Lung (tissue), 12 donors: ENCODE data around the gene COL15A1. TPM values are rescaled to one million over a fixed set of nuclear protein-coding genes. Genes with fewer than 3 reads are reported as not detected.

Experiments used
- ATAC-seq: fragments of 200-7000 bp; cut with Tn5 transposase; one replicate; pipeline ENCODE4 v1.9.1; 2020; ENCODE audit warnings: moderate number of reproducible peaks; ENCODE audit not compliant: insufficient read depth, low FRiP score
- DNase-seq, 3 donors: peaks; one replicate each; pipeline ENCODE4 v3.0.0-alpha.2; 2013 to 2017
- H3K27ac ChIP-seq, 2 donors: one replicate each; pipeline ENCODE4 v1.5.1; 2013; ENCODE audit warnings: mild to moderate bottlenecking in 2 of 2, moderate library complexity in 2 of 2, control low read depth in 1 of 2, inconsistent platforms in 1 of 2, low read depth in 1 of 2, low read length in 1 of 2
- H3K27me3 ChIP-seq, 3 donors: one replicate each; pipeline ENCODE4 v1.5.1; 2013; ENCODE audit warnings: low read length in 2 of 3; ENCODE audit not compliant: control insufficient read depth in 3 of 3, insufficient read depth in 3 of 3
- H3K36me3 ChIP-seq, 4 donors: one replicate each; pipeline ENCODE4 v1.5.1; 2013; ENCODE audit warnings: low read length in 4 of 4, mild to moderate bottlenecking in 1 of 4, moderate library complexity in 1 of 4; ENCODE audit not compliant: control insufficient read depth in 4 of 4, insufficient read depth in 4 of 4
- H3K4me1 ChIP-seq, 5 donors: one replicate each; pipeline ENCODE4 v1.5.1; 2013; ENCODE audit warnings: low read length in 5 of 5, mild to moderate bottlenecking in 2 of 5, moderate library complexity in 1 of 5; ENCODE audit not compliant: control insufficient read depth in 5 of 5, insufficient read depth in 5 of 5
- H3K4me3 ChIP-seq: one replicate; pipeline ENCODE4 v1.5.1; 2013; ENCODE audit warnings: mild to moderate bottlenecking, control low read depth, moderate library complexity
- H3K9ac ChIP-seq, 2 donors: one replicate each; pipeline ENCODE4 v1.5.1; 2013; ENCODE audit warnings: low read length in 2 of 2, control low read depth in 1 of 2; ENCODE audit not compliant: insufficient read depth in 1 of 2
- H3K9me3 ChIP-seq, 4 donors: one replicate each; pipeline ENCODE4 v1.5.1; 2013; ENCODE audit warnings: low read length in 3 of 4, mild to moderate bottlenecking in 1 of 4, moderate library complexity in 1 of 4; ENCODE audit not compliant: control insufficient read depth in 4 of 4, insufficient read depth in 3 of 4
- WGBS, 2 donors: extraction: QIAGEN DNeasy Blood & Tissue Kit; methylation state at CpG; one replicate each; pipeline ENCODE4 v1.1.7; 2013; 5-methylcytosine and 5-hydroxymethylcytosine counted together
- polyA plus RNA-seq, 2 donors: library from polyadenylated mRNA; stranded (reverse); fragments of 200-250 nt; gene quantifications; one replicate each; pipeline ENCODE4 v1.2.1, GENCODE V29; 2013
- total RNA-seq, 2 donors: library from RNA; depleted of rRNA in 1 of 2; stranded (reverse); fragments of >200 nt in 1 of 2; gene quantifications; one replicate each; pipeline ENCODE4 v1.2.1, GENCODE V29; 2014 to 2021
- TF ChIP-seq, protein P1 (sequence below): IDR thresholded peaks from 2 replicates; pipeline ENCODE4 v1.5.1; 2012; ENCODE audit warnings: mild to moderate bottlenecking; ENCODE audit errors: control extremely low read depth, extremely low read depth
- donor health status: control.
- donor health status: control.
- donor health status: Bipolar disorder and iron deficiency.
- donor health status: healthy.
- donor health status: DM: yes; HTN: yes; CAD: no.

The COL15A1 gene
- total and polyA plus RNA-seq, 4 donors = 2.9 to 40.5 (median 8.5) TPM

- ATAC-seq = no peak
- H3K9me3 ChIP-seq = no peaks in the 10 kb centered on the region
- H3K36me3 ChIP-seq = no peaks in the 10 kb centered on the region
- no peak overlapping the region for H3K9ac ChIP-seq
- WGBS, 2 donors = 89 to 91% methylated on average over 8 of the region's 8 CpGs
- no peak overlapping the region for H3K27ac ChIP-seq
- H3K4me3 ChIP-seq = no peak overlapping the region
- H3K4me1 ChIP-seq = peaks cover 0 to 3% (median 0%) of the 10 kb centered on the region in 5 donors
- H3K27me3 ChIP-seq = peaks cover 0 to 2% (median 0%) of the 10 kb centered on the region in 3 donors
- TF ChIP-seq, protein P1, sequence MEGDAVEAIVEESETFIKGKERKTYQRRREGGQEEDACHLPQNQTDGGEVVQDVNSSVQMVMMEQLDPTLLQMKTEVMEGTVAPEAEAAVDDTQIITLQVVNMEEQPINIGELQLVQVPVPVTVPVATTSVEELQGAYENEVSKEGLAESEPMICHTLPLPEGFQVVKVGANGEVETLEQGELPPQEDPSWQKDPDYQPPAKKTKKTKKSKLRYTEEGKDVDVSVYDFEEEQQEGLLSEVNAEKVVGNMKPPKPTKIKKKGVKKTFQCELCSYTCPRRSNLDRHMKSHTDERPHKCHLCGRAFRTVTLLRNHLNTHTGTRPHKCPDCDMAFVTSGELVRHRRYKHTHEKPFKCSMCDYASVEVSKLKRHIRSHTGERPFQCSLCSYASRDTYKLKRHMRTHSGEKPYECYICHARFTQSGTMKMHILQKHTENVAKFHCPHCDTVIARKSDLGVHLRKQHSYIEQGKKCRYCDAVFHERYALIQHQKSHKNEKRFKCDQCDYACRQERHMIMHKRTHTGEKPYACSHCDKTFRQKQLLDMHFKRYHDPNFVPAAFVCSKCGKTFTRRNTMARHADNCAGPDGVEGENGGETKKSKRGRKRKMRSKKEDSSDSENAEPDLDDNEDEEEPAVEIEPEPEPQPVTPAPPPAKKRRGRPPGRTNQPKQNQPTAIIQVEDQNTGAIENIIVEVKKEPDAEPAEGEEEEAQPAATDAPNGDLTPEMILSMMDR = no peak
- DNase-seq = no peak
Observed at GRCh38 chr9:98931600-98932389, 11.9 kb upstream of the COL15A1 start.

DNA sequence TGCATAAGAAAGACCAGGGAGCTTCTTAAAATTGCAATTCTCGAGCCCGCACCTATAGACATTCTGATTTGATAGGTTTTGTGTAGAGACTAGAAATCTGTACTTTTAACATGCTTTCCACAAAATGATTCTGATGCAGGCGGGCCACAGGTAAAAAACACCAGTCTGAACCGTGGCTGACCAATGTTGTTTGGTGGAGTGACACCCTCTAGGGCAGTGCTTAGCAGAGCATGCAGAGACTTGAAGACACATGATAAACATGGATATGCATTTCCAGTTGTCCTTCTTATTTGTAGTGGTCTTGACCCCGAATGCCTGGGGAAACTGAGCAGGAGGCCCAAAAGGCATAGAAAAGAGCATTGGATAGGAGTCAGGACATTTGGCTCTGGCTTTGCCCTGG lies 10.5 kb upstream of the COL15A1 start:
- TF ChIP-seq, protein P1 = no peak
- Histone ChIP-seq H3K4me3 (no peak overlapping the region), H3K36me3 (no peaks in the 10 kb centered on the region), H3K27me3 (peaks cover 0 to 2% (median 0%) of the 10 kb centered on the region in 3 donors), H3K4me1 (peaks cover 0 to 3% (median 0%) of the 10 kb centered on the region in 5 donors), H3K27ac (no peak overlapping the region), H3K9me3 (no peaks in the 10 kb centered on the region), H3K9ac (no peak overlapping the region)
- DNase-seq (no peak), ATAC-seq (no peak)
- 95 to 96% methylated on average over 5 of the region's 5 CpGs for WGBS, 2 donors

GRCh38 chr9:98933890-98934289 lies 9.8 kb upstream of the COL15A1 start:
- 50 to 69% methylated on average over 2 of the region's 2 CpGs for WGBS, 2 donors

More at GRCh38 chr9:98933890-98934289, 9.8 kb upstream of the COL15A1 start:
- no peak overlapping the region for H3K27ac ChIP-seq
- H3K9ac ChIP-seq = no peak overlapping the region
- no peaks in the 10 kb centered on the region for H3K9me3 ChIP-seq
- ATAC-seq (no peak), DNase-seq (no peak)
- no peaks in the 10 kb centered on the region for H3K36me3 ChIP-seq
- H3K4me1 ChIP-seq = peaks cover 0 to 3% (median 0%) of the 10 kb centered on the region in 5 donors
- H3K4me3 ChIP-seq = no peak overlapping the region
- H3K27me3 ChIP-seq = peaks cover 0 to 2% (median 0%) of the 10 kb centered on the region in 3 donors
- TF ChIP-seq, protein P1 = no peak
